Fibroblast of upper back skin (primary cell): ENCODE measurements around the gene MYO7B.
A peak's percentile ranks its signal among the peaks of the same experiment; 100 is the strongest.

Experiments
- DNase-seq: peaks from one replicate; pipeline ENCODE4 v3.0.0-alpha.2; 2013

MYO7B gene

DNA sequence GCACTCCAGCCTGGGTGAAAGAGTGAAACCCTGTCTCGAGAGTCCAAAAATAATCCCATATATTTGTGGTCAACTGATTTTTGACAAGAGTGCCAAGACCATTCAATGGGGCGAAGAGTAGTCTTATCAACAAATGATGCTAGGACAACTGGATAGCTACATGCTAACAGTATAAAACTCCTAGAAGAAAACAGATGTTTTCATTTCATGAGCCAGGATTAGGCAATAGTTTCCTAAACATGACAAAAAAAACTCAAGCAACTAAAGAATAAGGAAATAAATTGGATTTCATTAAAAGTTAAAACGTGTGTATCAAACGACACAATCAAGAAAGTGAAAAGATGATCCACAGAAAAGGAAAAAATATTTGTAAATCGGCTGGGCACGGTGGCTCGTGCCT is 133.6 kb downstream of the MYO7B start:
- no peak for DNase-seq

DNA sequence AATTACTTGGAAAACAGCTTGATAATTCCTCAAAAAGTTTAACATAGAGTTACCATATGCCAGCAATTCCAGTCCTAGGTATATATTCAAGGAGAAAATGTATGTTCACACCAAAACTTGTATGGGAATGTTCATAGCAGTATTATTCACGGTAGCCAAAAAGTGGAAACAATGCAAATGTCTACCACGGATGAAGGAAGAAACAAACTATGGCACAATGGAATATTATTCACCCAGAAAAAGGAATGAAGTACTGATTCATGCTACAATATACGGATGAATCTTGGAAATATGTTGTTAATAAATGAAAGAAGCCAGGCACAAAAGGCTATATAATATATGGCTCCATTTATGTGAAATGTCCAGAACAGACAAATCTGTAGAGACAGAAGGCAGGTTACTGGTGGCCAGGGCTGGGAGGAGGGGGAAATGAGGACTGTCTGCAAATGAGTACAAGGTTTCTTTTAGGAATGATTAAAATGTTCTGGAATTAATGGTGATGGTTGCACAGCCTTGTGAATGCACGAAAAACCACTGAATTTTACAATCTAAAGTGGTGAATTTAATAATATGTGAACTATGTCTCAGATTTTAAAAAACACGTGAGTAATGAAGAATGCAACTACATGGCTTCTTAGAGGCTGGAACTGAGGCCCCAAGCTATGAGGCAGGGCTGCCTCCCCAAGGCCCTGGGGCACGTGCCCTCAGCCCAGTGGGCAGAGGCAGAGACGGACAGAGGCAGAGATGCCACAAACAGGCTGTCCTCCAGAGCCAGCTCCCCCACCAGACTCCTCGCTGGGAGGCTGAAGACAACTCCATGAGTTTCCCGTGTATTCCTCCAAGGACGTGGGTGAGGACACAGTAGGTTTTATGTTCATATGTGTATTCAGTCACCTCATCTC is 134.8 kb downstream of the MYO7B start:
- no peak for DNase-seq

DNA sequence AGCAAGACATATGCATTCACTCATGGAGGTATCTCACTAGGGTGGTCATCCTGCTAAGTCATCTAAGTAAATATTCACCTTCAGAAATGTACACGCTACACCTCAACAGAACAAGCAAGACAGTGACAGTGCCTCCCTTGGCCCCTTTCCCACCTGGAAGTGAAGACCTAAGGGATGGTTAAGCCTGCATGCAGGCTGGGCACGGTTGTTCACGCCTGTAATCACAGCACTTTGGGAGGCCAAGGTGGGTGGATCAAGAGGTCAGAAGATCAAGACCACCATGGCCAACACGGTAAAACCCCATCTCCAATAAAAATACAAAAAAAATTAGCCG is 135.4 kb downstream of the MYO7B start:
- DNase-seq, result no peak

DNA sequence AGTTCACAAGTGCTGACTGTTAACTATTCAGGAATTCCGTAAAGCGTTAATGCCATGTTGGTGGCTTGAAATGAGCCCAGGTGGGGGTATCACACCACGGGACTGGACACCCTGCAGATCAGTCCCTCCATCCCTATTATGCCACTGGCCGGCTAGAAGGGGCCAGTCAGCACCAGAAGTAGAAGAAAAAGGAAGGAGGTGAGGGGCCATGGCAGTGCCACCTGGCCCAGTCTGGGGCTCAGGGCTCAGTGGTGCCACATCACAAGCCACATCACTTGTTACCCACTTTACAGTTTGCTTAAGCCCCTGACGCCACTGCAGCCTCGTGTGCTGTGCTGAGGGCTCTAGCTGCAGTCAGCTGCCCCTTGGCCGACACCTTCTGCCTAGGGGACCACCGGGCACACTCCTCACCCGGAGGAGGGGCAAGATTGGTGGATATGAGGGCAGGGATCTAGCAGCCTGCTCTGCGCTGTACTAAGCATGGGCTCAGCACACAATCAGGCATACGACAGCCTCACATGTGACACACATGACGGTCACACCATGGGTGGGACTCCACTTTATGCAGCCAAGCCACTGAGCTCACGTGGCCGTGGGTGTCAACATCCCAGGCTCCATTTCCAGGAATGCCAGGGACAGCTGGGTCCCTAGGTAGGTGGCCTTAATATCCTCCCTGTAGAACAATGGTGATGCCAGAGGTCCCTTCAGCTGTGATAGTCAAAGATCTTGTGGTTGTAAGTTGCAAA is 136.2 kb downstream of the MYO7B start:
- no peak for DNase-seq

DNA sequence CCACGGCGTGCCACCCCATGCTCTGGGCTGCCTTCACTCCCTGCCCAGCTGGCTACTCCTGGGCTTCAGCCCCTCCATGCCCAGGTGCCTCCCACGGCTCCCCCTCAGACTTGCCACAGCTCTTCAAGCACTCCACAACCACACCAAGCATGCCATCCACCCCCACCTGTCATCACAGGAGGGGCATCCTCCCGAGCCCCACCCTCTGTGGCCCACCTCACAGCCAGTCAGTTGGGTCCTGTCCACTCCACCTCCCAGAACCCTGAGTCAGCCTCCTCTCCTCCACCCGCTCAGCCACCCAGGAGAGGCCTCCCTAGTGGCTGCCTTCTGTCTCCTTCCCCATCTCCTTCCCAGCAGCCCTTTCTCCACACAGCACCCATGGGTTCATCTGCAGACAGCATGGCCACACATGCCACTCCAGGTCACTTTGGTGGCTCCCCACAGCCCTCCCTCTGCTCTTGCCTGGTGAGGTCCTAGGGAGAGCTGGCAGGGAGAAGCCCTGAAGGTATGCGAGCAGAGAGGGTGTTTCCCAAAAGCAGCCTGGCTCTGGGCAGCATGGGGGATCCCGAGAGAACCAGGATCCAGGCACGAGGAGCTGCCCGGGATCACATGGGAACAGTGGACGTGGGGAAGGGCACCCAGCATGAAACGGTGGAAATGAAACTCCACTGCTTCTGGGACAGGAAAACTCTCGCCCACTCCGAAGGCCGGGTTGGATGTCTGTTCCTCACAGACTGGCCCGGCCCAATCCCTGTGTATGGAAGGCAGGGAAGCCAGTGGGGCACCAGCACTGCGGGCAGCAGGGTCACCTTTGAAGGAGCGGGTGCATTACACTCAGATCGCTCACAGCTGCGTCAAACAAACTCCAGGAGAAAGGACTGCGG is 137.1 kb downstream of the MYO7B start:
- no peak for DNase-seq

DNA sequence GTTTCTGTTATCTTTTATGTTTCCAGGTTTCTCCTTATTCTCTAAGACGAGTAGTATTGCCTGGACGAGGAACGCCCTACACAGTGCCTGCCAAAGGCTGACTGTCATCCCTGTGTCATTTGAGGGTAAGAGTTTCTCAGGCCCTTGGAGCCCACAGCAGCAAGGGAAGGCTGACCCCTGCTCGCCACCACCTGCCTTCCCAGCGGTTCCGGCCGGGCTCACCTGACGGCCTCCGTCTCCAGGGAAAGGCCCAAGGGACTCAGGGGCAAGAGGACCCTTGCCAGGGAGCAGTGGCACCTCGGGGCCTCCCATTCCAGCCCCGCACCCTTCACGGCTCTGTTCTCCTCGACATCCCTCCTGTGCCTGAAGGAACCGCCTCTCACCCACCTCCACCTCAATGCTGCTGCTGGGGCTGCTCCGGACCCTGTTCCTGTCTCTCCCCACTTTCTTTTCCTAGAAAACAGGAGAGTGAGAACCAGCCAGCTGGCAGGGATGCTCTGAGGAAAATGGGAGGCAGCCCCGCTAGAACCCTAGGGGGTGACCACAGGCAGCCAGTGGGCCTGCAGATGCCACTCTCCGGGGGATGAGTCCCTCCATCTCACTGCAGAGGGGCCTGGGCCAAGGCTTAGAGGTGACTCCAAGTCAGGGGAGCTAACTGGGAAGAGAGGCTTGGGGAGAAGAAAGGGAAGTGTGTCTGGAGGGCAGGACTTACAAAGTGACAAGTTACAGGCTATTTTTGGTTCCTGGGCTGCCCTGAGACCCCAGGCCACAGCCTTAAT is 138.0 kb downstream of the MYO7B start:
- no peak for DNase-seq

DNA sequence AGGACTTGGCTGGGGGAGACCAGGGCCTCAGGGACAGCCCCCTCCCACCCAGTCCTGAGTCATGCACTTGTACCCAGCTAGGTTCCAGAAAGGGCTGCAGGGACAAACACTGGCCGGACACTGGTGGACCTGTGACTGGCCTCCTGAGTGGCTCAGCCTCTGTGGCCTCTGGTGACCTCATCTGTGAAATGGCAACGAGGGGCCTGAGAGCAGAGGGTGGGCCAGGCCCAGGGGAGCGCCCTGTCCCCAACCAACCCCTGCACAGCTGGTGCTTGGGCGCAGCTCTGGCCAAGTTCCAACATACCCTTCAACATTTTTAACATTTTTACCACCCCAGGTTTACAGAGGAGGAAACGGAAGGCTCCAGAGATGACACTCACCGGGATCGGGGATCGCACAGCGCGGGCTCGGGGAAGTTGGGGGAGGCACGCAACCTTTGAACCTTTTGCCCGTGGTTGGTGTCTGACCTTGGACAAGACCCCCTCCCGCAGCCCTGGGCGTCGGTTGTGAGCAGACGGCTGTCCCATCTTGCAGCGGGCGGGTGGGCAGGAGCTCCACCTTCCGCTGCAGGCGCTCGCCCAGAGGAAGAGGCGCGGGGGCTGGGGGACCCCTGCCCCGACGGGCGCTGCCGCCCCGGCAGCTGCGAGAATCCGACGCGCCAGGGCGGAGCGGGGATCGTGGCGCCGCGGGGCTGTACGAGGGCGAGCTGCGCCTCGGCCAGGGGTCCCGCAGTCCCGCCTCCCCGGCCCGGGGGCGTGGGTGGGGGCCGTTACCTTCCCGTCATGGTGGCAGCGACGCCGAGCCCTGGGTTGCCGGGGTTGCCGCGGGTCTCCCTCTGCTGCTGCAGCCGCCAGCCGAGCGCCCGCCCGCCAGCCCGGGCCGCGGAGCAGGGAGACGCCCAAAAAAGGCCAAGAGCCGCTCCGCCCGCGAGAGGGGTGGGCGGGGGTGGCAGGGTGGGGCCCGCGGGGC is 139.0 kb downstream of the MYO7B start:
- no peak for DNase-seq

DNA sequence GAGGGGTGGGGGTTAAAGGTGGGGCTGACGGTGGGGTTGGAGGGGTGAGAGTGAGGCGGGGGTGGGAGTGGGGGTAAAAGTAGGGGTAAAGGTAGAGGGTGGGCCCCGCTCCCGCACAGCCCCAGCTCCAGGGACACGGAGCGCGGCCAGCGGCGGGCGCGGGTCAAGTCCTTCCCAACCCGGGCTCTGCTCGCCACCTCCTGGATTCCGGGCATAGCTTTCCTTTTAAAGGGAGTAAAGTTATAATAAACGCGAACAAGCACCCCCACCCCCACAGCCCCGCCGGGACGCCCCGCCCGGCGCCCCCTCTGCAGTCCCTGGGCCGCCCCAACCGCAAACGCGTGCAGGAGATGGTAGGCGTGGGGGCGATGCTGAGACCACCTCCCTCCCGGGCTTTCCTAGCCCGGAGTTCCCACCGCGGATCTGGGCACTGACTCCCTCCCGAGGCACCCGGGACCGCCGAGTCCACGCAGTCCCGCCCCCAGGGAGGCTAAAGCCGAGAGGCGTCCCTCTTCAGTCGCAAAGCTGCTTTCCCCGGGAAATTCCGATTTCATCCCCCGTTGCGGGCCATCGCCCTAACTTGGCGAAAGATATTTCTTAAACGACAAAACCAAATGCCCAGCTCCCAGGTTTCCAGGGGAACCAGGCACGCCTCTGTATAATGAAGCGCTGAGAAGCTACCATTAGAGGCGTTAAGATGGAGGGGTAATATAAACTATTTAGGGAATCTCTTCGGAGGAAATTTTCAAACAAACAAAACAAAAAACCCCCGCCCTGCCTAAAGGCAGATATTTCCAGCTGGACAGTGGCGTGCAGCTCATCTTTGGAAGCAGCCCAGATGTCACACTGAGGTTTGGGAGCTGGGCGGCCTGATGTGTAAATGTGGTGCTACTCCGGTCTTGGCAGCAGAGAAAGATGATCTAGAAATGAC is 140.1 kb downstream of the MYO7B start, which contains the start of gene LIMS2:
Gene LIMS2, minus strand, starts transcription at position 200 of the 931 bp plus-strand sequence. CDS start 506 bp downstream, outside the sequence.
- peak; percentile 45 for DNase-seq

DNA sequence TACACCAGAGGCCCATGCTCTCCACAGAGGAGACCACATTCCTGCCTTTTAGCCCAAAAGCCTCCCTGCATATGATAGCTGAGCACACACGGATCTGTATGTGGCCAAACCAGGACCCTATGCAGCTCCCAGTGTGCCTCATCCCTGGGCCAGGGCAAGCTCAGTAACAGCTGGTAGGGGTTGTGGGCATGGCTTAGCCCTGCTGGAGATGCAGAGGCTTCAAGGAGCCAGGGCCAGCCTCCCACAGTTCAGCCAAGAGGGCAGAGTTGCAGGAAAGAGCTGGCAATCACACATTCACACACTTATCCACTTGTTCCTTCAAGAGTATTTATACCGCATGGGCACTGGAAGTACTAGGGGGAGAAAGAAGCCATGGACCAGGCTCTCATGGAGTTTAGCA is 141.4 kb downstream of the MYO7B start:
- no peak for DNase-seq

DNA sequence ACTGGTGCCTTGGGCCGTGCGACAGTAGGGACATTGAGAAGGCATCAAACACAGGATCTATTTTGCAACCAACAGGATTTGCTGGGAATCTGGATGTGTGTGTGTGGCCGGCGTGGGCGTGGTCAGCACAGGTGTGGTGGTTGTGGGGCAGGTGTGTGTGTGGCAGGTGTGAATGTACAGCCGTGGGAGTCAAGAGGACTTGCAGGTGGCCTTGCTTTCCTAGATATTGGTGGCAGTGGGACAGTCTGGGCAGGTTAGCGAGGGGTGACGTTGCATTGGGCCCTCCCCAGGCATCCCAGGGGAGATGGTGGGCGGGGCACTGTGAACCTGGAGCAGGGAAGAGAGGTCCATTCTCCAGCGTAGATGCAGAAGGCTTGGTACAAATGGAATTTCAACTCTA is 143.0 kb downstream of the MYO7B start:
- DNase-seq, result no peak

DNA sequence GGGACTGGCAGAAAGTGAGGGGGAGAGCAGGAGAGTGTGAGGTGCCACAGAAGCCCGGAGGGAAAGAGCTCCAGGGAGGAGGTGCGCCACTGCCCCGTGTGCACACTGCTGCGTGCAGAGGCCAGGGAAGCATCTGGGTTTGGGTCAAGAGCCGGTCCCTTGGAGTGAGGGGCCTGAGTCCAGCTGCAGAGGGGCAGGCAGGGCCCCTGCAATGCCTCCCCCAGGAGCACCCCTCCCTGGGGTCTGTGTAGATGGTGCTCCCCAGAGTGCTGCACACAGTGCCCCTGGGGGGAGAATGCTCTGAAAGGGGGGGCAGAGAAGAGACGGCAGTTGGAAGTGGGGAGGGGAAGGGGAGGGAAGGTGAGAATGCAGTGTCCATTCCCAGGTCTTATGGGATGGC is 143.5 kb downstream of the MYO7B start:
- no peak for DNase-seq

DNA sequence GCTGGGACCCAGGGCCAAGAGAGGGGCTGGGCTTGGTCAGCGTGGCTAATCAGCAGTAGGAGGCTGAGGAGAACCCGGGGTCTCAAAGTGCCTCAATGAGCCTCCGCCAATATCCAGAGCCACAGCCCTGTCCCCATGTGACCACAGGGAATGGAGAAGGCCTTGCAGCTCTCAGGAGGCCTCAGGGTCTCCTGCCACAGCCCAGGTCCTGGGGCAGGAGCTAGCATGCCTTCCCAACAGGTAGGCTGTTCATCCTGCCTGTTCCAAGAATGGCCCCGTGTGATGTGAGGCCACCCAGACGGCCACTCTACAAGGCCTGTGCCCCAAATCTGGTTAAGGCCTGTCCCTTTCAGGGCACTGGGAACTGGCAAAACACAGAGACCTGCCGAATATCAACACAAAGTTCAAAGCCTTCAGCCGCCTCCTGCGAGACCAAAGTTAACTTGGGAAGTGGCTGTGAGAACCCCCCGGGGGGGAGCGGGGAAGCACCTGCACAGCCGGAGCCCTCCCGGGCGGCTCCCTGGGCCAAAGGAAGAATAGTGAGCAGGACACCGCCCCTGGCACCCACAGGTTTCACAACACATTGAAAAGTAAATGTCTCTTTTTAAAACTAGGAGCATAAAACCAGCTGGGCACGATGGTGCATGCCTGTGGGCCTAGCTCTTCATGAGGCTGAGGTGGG is 144.3 kb downstream of the MYO7B start:
- DNase-seq, result no peak

DNA sequence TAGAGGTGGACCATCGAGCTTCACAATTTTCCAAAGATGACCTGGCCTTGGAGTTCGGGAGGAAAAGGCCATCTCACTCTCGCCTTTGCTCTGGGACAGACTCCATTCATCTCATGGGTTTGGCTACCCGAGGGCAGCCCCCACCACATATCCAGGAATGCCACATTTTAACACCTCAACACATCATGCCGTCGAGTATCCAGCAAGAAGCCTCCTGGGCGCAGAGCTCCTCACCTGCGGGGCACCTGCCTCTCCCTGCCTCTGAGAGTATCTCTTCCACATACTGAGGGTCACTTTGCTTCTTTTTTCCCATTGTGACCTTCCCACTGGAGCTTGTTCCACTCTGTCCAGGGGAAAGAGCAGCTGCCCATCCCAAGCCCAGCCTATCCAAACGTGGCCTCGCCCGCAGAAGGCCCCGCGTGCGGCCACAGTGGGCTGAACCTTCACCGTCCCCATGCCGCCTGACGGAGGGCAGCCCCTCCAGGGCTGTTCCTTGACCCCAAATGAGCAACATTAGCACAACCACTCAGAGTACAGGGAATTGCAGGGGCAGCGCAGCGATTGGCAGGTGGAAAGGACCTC is 145.3 kb downstream of the MYO7B start:
- DNase-seq, result no peak

DNA sequence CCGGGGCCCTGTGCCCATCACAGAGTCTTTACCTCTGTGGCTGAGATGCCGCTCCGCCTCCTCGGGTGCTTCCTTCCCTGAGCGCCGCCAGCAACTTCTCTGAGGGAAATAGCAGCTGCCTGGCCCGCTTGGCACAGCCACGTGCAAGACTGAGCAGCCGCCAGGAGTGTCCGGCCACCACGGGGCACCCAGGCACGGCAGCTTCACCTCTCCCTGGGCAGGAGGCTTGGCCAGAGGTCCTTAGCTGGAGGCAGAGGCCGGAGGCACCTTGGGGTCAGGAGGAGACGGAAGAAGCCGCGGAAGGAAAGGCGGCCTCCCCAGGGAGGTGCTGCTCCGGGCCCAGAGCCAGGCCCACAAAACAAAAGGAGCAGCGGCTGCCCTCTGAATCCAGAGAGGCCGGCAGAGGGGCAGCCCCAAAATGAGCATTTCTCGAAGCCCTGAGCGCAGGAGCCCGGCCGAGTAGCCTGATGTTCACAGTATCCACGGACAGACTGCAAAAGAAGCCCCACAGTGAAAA is 145.9 kb downstream of the MYO7B start:
- DNase-seq, result no peak

DNA sequence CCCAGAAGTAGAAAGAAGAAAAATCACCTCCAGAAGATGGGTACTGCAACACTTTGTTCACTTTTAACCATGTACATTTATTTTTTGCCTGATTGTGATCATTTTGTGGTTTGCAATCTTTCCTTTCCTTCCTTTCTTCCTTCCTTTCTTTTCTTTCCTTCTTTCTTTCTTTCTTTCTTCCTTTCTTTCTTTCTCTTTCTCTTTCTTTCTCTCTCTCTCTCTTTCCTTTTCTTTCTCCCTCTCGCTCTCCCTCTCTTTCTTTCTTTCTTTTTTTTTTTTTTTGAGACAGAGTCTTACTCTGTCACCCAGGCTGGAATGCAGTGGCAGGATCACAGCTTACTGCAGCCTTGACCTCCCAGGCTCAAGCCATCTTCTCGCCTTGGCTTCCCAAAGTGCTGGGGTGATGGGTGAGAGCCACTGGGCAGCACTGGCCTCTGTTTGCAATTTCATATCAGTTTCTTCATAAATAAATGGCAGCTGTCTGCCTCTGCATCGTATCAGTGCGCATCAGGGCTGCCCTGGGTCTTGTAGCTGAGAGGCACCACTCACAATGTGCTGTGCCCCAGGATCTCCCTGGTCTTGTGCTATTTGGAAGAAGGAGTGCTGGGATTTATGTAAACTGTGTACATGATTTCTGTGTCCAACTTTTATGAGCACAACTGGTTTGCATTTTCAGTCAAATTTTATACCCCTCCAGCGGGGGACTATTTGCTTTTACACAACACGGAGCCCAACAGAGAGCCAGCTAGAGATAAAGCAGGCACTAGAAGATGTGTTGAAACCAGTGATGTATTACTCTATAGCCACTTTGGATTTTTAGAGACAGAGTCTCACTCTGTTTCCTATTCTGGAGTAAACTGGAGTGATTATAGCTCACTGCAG is 146.7 kb downstream of the MYO7B start:
- no peak for DNase-seq

DNA sequence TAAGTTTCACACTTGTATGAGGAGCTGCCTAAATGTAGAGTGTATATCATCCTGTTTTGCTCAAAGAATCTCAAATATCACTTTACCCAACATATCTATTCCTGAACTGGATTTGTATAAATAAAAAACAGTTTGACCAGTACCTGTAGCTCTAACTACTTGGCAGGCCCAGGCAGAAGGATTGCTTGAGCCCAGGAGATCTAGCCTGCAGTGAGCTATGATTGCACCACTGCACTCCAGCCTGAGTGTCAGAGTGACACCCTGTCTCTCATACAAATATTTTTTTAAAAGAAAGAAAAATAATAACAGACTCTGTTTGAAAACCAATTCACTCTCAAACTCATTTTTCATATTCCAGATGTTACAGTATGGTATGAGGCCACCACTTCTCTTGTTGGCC is 147.6 kb downstream of the MYO7B start:
- no peak for DNase-seq

DNA sequence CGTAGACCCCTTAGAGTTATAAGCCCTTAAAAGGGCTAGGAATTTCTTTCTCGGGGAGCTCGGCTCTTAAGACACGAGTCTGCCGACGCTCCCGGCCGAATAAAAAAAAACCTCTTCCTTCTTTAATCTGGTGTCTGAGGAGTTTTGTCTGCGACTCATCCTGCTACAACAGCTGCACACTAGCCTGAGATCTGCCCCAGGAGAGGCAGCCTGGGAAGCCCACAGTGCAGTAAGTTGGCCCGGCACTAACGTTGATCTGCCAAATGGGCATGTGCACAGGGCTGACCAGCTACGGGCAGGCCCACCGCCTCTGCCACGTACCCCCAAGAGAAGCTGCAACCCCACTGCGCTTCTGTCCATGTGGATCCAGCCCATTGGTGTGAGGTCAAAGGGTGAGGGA is 148.3 kb downstream of the MYO7B start:
- peak; percentile 51 for DNase-seq
